K562 (cell line): Measurements from ENCODE around the gene CLIP2. TPM values are rescaled to one million over a fixed set of nuclear protein-coding genes. Genes with fewer than 3 reads are reported as not detected.

Experiments
- ARHGAP35 ChIP-seq: fragments of 450-650 bp; IDR thresholded peaks from 2 replicates; pipeline ENCODE4 v1.6.1; 2018; ENCODE audit not compliant: partially characterized antibody
- BCL6 ChIP-seq: fragments of 250-450 bp; sonication (Bioruptor Pico); IDR thresholded peaks from 2 replicates; pipeline ENCODE4 v1.4.0; 2020
- BDP1 ChIP-seq: IDR thresholded peaks from 3 replicates; pipeline ENCODE4 v1.6.1; 2011; ENCODE audit not compliant: insufficient read length, insufficient read depth
- CBX2 ChIP-seq: fragments of 200-600 bp; sonication (generic); IDR thresholded peaks from one replicate; pipeline ENCODE4 v1.6.1; 2012; ENCODE audit warnings: mild to moderate bottlenecking, low read length, inconsistent platforms; ENCODE audit not compliant: insufficient read depth, poor library complexity, severe bottlenecking
- DDX20 ChIP-seq: fragments of 450-650 bp; IDR thresholded peaks from 2 replicates; pipeline ENCODE4 v1.6.1; 2016; ENCODE audit warnings: missing genetic modification characterization, low read depth, mild to moderate bottlenecking, missing compliant biosample characterization, moderate library complexity
- EGR1 ChIP-seq: fragments of 450-650 bp; conservative IDR thresholded peaks from 2 replicates; pipeline ENCODE4 v1.6.1; 2017; ENCODE audit warnings: mild to moderate bottlenecking
- NBN ChIP-seq: fragments of 450-650 bp; IDR thresholded peaks from 2 replicates; pipeline ENCODE4 v1.6.1; 2016; ENCODE audit warnings: low read depth, mild to moderate bottlenecking
- PTBP1 ChIP-seq: fragments of 200-400 bp; formaldehyde crosslinking; IDR thresholded peaks from 2 replicates; pipeline ENCODE4 v1.6.1; 2017; ENCODE audit warnings: low read depth, low read length
- RBM15 ChIP-seq: fragments of 200-400 bp; formaldehyde crosslinking; IDR thresholded peaks from 2 replicates; pipeline ENCODE4 v1.6.1; 2018; ENCODE audit warnings: mild to moderate bottlenecking, low read length, moderate library complexity; ENCODE audit not compliant: insufficient read depth
- STAT5B ChIP-seq: fragments of 250-450 bp; sonication (Bioruptor Pico); IDR thresholded peaks from 2 replicates; pipeline ENCODE4 v1.8.0; 2021; ENCODE audit warnings: mild to moderate bottlenecking, inconsistent platforms
- ZNF175 ChIP-seq: fragments of 200-800 bp; sonication (Bioruptor generic); IDR thresholded peaks from 2 replicates; pipeline ENCODE4 v1.6.1; 2016; ENCODE audit warnings: low read depth, mild to moderate bottlenecking, missing genetic modification characterization, missing compliant biosample characterization
- ZNF766 ChIP-seq: fragments of 200-800 bp; sonication (Bioruptor generic); conservative IDR thresholded peaks from 2 replicates; pipeline ENCODE4 v1.6.1; 2016; ENCODE audit warnings: missing genetic modification characterization, missing compliant biosample characterization
- polyA plus RNA-seq, 8 experiments: library from polyadenylated mRNA; depleted of rRNA in 4 of 8; stranded (reverse) in 5 of 8; unstranded in 3 of 8; fragments of >200 nt; fragmentation: Nextera tagmentation in 2 of 8; fragmentation: Illumina TruSeq in 1 of 8; extraction: Ambion mirVana in 2 of 8; extraction: Trizol in 1 of 8; gene quantifications; 2 replicates each; pipeline versions ENCODE4 v1.2.1 to v1.2.3, GENCODE V29; 2011 to 2014; ENCODE audit warnings: inconsistent platforms in 1 of 8, missing spikeins in 1 of 8
- total RNA-seq, 7 experiments: library from RNA; depleted of rRNA in 6 of 7; stranded (reverse); fragments of >200 nt in 6 of 7; fragmentation: Illumina TruSeq in 2 of 7; extraction: Trizol in 2 of 7; gene quantifications; 2 replicates each; pipeline versions ENCODE4 v1.2.1 to v1.2.3, GENCODE V29; 2011 to 2021; ENCODE audit warnings: low replicate concordance in 1 of 7
- TF ChIP-seq, protein P1 (sequence below): IDR thresholded peaks from 3 replicates; pipeline ENCODE4 v1.6.1; 2011; ENCODE audit warnings: borderline replicate concordance, mild to moderate bottlenecking, moderate library complexity; ENCODE audit not compliant: insufficient read length; ENCODE audit errors: extremely low read depth
- TF ChIP-seq, protein P2 (sequence below): fragments of 250-450 bp; sonication (Bioruptor Pico); IDR thresholded peaks from 2 replicates; pipeline ENCODE4 v1.8.0; 2021; ENCODE audit warnings: moderate library complexity, mild to moderate bottlenecking, inconsistent platforms
- TF ChIP-seq, protein P3 (sequence below), 2 experiments: IDR thresholded peaks in 1 of 2; conservative IDR thresholded peaks in 1 of 2; 2 replicates each; pipeline ENCODE4 v1.6.1; 2016; ENCODE audit warnings: low read depth in 2 of 2, mild to moderate bottlenecking in 1 of 2, missing compliant biosample characterization in 1 of 2, missing genetic modification characterization in 1 of 2, moderate library complexity in 1 of 2
- TF ChIP-seq, protein P4 (sequence below): fragments of 450-650 bp; formaldehyde crosslinking; conservative IDR thresholded peaks from 2 replicates; pipeline ENCODE4 v1.4.0; 2022; ENCODE audit warnings: mild to moderate bottlenecking, missing genetic modification characterization

CLIP2 gene
- total and polyA plus RNA-seq, 9 of the 15 experiments (the other 6 are each of a cell fraction or from before 2014, with no cell fraction given) = 0.07 to 5.4 (median 2.1) TPM

DNA sequence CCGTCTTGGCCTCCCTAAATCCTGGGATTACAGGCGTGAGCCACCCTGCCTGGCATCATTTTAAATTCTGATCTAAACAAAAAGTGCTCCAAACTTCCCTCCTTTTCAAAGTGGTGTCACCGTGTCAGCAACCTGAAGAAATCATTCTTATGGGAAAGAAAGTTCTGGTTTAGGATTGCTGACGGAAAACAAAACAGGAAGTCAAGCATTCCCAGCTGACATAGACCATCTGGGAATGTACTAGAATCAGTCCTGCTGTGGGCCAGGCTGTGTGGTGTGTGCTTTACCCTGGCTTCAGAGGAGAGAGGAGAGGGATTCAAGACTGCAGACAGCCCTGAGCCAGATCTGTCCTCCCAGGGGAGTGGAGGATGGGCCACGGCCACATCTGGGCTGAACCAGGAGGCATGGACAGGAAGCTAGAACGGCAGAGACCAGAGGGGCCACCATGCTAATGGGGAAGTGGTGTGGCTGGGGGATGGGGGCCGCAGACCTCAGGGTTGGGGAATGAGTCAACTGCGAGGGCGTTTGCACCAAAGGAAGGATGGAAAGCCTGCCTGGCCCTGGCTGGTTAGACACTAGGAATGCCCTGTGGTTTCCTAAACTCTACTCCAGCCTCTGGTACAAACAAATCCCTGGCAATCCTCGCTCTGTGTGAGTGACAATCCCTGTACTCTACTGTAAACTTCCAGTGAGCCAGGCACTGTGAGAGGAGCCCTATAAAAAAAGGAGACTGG is 16.7 kb upstream of the CLIP2 start (continued):
- TF ChIP-seq, protein P1, sequence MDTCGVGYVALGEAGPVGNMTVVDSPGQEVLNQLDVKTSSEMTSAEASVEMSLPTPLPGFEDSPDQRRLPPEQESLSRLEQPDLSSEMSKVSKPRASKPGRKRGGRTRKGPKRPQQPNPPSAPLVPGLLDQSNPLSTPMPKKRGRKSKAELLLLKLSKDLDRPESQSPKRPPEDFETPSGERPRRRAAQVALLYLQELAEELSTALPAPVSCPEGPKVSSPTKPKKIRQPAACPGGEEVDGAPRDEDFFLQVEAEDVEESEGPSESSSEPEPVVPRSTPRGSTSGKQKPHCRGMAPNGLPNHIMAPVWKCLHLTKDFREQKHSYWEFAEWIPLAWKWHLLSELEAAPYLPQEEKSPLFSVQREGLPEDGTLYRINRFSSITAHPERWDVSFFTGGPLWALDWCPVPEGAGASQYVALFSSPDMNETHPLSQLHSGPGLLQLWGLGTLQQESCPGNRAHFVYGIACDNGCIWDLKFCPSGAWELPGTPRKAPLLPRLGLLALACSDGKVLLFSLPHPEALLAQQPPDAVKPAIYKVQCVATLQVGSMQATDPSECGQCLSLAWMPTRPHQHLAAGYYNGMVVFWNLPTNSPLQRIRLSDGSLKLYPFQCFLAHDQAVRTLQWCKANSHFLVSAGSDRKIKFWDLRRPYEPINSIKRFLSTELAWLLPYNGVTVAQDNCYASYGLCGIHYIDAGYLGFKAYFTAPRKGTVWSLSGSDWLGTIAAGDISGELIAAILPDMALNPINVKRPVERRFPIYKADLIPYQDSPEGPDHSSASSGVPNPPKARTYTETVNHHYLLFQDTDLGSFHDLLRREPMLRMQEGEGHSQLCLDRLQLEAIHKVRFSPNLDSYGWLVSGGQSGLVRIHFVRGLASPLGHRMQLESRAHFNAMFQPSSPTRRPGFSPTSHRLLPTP = no peak
- no peak for TF ChIP-seq DDX20 (tag)
- no peak for TF ChIP-seq ZNF766 (CRISPR knock-in tag)
- TF ChIP-seq, protein P2, sequence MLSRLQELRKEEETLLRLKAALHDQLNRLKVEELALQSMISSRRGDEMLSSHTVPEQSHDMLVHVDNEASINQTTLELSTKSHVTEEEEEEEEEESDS (CRISPR knock-in tag) = no peak
- TF ChIP-seq, protein P3, sequence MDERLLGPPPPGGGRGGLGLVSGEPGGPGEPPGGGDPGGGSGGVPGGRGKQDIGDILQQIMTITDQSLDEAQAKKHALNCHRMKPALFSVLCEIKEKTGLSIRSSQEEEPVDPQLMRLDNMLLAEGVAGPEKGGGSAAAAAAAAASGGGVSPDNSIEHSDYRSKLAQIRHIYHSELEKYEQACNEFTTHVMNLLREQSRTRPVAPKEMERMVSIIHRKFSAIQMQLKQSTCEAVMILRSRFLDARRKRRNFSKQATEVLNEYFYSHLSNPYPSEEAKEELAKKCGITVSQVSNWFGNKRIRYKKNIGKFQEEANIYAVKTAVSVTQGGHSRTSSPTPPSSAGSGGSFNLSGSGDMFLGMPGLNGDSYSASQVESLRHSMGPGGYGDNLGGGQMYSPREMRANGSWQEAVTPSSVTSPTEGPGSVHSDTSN (CRISPR knock-in tag; IDR thresholded peaks at IDR 0.05; ENCODE audit: low read depth) = no peak
- TF ChIP-seq, protein P3 (tag; conservative IDR thresholded peaks at IDR 0.05; ENCODE audit: low read depth) = no peak
- TF ChIP-seq CBX2 = no peak
- TF ChIP-seq NBN = 0 out of 2 replicates have a peak, but pooled peaks have one; percentile 49
- no peak for TF ChIP-seq BCL6 (CRISPR knock-in tag)
- no peak for TF ChIP-seq ARHGAP35
- TF ChIP-seq ZNF175 (CRISPR knock-in tag) = 0 out of 2 replicates have a peak, but pooled peaks have one; percentile 70
- no peak for TF ChIP-seq PTBP1
- TF ChIP-seq STAT5B = no peak
- TF ChIP-seq BDP1 = no peak
- peak; percentile 92 for TF ChIP-seq EGR1
- TF ChIP-seq, protein P4, sequence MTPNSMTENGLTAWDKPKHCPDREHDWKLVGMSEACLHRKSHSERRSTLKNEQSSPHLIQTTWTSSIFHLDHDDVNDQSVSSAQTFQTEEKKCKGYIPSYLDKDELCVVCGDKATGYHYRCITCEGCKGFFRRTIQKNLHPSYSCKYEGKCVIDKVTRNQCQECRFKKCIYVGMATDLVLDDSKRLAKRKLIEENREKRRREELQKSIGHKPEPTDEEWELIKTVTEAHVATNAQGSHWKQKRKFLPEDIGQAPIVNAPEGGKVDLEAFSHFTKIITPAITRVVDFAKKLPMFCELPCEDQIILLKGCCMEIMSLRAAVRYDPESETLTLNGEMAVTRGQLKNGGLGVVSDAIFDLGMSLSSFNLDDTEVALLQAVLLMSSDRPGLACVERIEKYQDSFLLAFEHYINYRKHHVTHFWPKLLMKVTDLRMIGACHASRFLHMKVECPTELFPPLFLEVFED (CRISPR knock-in tag) = no peak
- TF ChIP-seq RBM15 = no peak
